Measurements from ENCODE around the gene NHSL1. TPM values are rescaled to one million over a fixed set of nuclear protein-coding genes. Genes with fewer than 3 reads are reported as not detected.

The NHSL1 gene
- total and polyA plus RNA-seq, 2 of the 8 experiments (the other 6 are each of a cell fraction or from before 2014, with no cell fraction given), result 7.2 to 32.4 TPM

DNA sequence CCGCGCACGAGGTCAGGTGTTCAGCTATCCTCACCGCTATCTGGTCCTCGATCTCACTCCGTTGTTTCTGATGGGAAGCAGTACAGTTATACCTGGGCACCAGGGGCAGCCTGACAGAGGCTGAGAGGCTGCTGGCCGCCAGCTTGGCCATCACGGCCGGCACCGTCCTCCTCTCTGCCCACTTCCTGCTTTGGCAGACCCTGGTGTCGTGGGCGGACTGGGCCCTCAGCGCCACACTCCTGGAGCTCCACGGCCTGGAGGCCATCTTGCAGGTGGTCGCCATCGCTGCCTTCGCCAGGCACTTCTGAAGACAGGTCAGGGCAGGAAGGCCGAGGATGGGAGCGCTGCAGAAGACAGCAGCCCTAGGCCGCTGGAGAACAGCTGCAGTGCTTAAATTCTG, 35.2 kb downstream of the NHSL1 start:
- Histone ChIP-seq H3K79me1 (ENCODE audit: low read depth, low read length) (no peaks in the 10 kb centered on the region), H3K79me2 (ENCODE audit: control insufficient read depth in 1 of 2, insufficient read depth in 2 of 2, low read length in 2 of 2) (no peaks in the 10 kb centered on the region), H3K36me3 (ENCODE audit: control insufficient read depth in 2 of 4, insufficient read depth in 4 of 4, low read length in 3 of 4) (peaks cover 0 to 16% (median 6%) of the 10 kb centered on the region in 4 experiments; a peak in 5 of 8 replicates), H3K4me1 (replicated peaks in 1 of 4; ENCODE audit: control insufficient read depth in 3 of 4, insufficient read depth in 4 of 4, low read length in 3 of 4) (no peaks in the 10 kb centered on the region), H4K5ac (ENCODE audit: insufficient read length, low read depth, low read length) (no peak overlapping the region), H2BK120ac (replicated peaks; ENCODE audit: low read depth, low read length) (no peak overlapping the region), H2BK12ac (ENCODE audit: low read depth, low read length) (no peak overlapping the region), H3K56ac (replicated peaks; ENCODE audit: insufficient read length, low read depth, low read length) (no peak overlapping the region), H3K23ac (ENCODE audit: insufficient read length) (no peak overlapping the region), H4K20me1 (replicated peaks in 1 of 2; ENCODE audit: control insufficient read depth in 1 of 2, insufficient read depth in 2 of 2, low read length in 2 of 2) (no peaks in the 10 kb centered on the region), H2BK15ac (ENCODE audit: low read length) (no peak overlapping the region), H2BK5ac (ENCODE audit: low read depth, low read length) (no peak overlapping the region), H3K27ac (ENCODE audit: low read depth, low read length) (no peak overlapping the region), H3K27me3 (replicated peaks in 1 of 4; ENCODE audit: control insufficient read depth in 3 of 4, extremely low read depth in 1 of 4, insufficient read depth in 3 of 4, low read length in 3 of 4) (no peaks in the 10 kb centered on the region), H4K91ac (replicated peaks; ENCODE audit: insufficient read length, low read length) (no peak overlapping the region), H3K18ac (ENCODE audit: extremely low read depth, low read length) (no peak overlapping the region), H3K4me3 (ENCODE audit: extremely low read depth in 1 of 4, insufficient read depth in 2 of 4, low read depth in 3 of 4, low read length in 4 of 4) (no peak overlapping the region), H2BK20ac (ENCODE audit: low read length) (no peak overlapping the region), H2AFZ (ENCODE audit: low read length) (no peak overlapping the region), H2AK5ac (ENCODE audit: low read depth, low read length) (no peak overlapping the region), H3K23me2 (ENCODE audit: low read depth, low read length) (0 out of 2 replicates have a peak, but pooled peaks cover 2% of the 10 kb centered on the region), H3K14ac (ENCODE audit: insufficient read length) (no peak overlapping the region), H3K9me3 (ENCODE audit: insufficient read depth in 2 of 2, low read depth in 1 of 2, low read length in 1 of 2) (no peaks in the 10 kb centered on the region), H4K8ac (ENCODE audit: extremely low read depth, insufficient read depth, low read length) (no peak overlapping the region), H3K4me2 (ENCODE audit: insufficient read depth in 1 of 2, low read depth in 2 of 2, low read length in 2 of 2) (no peak overlapping the region), H3K9ac (replicated peaks in 1 of 4; ENCODE audit: extremely low read depth in 1 of 4, low read depth in 3 of 4, low read length in 3 of 4) (no peak overlapping the region), H3K4ac (replicated peaks; ENCODE audit: insufficient read length, low read depth, low read length) (no peak overlapping the region)
- ChIA-PET POLR2A (ENCODE audit: partially characterized antibody) (no interaction called here), CTCF (ENCODE audit: partially characterized antibody) (interaction anchor here (1.5 kb wide), 1 partner anchor 45 kb away, joined by 4 read pairs; no protein-coding TSS in a partner anchor)
- DNase-seq (ENCODE audit: low read depth in 1 of 2, low spot score in 2 of 2) (no peak), FAIRE-seq (no peak)
- 92% methylated on average over 20 of the region's 20 CpGs; no CpG with 5 or more reads in 1 of the 2 experiments for WGBS, 2 experiments (ENCODE audit: extremely low coverage in 1 of 2, insufficient coverage in 1 of 2, insufficient read length in 1 of 2, insufficient replicate concordance in 2 of 2, low coverage in 1 of 2, low lambda C conversion rate in 2 of 2, missing lambda C conversion rate in 1 of 2)
- TF ChIP-seq SP4 (IDR thresholded peaks at IDR 0.05; ENCODE audit: low read length) (no peak), BACH1 (IDR thresholded peaks at IDR 0.05; ENCODE audit: low read length) (no peak), CHD2 (IDR thresholded peaks at IDR 0.05; ENCODE audit: low read length) (no peak), RXRA (IDR thresholded peaks at IDR 0.05; ENCODE audit: insufficient read depth, low read depth, low read length) (no peak), GTF2F1 (IDR thresholded peaks at IDR 0.05; ENCODE audit: borderline replicate concordance, low read depth, low read length) (no peak), SP1 (IDR thresholded peaks at IDR 0.05; ENCODE audit: low read depth, low read length) (no peak), RBBP5 (IDR thresholded peaks at IDR 0.05; ENCODE audit: borderline replicate concordance, low read depth, low read length) (no peak), YY1 (IDR thresholded peaks at IDR 0.05; ENCODE audit: low read depth, low read length) (no peak), EP300 (IDR thresholded peaks at IDR 0.05; ENCODE audit: borderline replicate concordance in 1 of 2, low read depth in 2 of 2, low read length in 2 of 2) (no peak), CREB1 (IDR thresholded peaks at IDR 0.05) (no peak), RNF2 (IDR thresholded peaks at IDR 0.05; ENCODE audit: borderline replicate concordance, low read depth, low read length, missing control alignments, poor library complexity, severe bottlenecking) (no peak)
- TF ChIP-seq, protein P1, sequence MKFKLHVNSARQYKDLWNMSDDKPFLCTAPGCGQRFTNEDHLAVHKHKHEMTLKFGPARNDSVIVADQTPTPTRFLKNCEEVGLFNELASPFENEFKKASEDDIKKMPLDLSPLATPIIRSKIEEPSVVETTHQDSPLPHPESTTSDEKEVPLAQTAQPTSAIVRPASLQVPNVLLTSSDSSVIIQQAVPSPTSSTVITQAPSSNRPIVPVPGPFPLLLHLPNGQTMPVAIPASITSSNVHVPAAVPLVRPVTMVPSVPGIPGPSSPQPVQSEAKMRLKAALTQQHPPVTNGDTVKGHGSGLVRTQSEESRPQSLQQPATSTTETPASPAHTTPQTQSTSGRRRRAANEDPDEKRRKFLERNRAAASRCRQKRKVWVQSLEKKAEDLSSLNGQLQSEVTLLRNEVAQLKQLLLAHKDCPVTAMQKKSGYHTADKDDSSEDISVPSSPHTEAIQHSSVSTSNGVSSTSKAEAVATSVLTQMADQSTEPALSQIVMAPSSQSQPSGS (IDR thresholded peaks at IDR 0.05; ENCODE audit: low read length), result no peak
- TF ChIP-seq, protein P2, sequence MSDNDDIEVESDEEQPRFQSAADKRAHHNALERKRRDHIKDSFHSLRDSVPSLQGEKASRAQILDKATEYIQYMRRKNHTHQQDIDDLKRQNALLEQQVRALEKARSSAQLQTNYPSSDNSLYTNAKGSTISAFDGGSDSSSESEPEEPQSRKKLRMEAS (IDR thresholded peaks at IDR 0.05), result no peak
